Naive thymus-derived CD4-positive, alpha-beta T cell (primary cell): ENCODE data around the gene PCDHA8. TPM values are rescaled to one million over a fixed set of nuclear protein-coding genes. Genes with fewer than 3 reads are reported as not detected.
"Not testable (repeated sequence)": the region's sequence is repeated elsewhere in the genome, so short reads cannot be mapped to it uniquely, and the experiment has no call there.

Experiments
- ATAC-seq: fragments of 150-1000 bp; cut with Tn5 transposase; 2 replicates; pipeline ENCODE4 v1.10.0; 2021; ENCODE audit warnings: mild to moderate bottlenecking, moderate library complexity
- CTCF ChIA-PET: fragments of 350-600 bp; sonication (Branson Sonifier 250); formaldehyde crosslinking; loops from one replicate; lab custom pipeline; 2021; ENCODE audit warnings: antibody characterized with exemption; lab: Charles Lee
- POLR2A ChIA-PET: fragments of 350-600 bp; sonication (Branson Sonifier 250); formaldehyde crosslinking; loops from one replicate; lab custom pipeline; 2021; ENCODE audit warnings: antibody characterized with exemption, inconsistent platforms; lab: Charles Lee
- DNase-seq, 9 donors: peaks; one replicate each; pipeline versions ENCODE4 v3.0.0 to v3.0.0-alpha.2; 2020 to 2022; ENCODE audit warnings: mixed read lengths in 1 of 9
- H3K27ac ChIP-seq: one replicate; pipeline ENCODE4 v1.7.0; 2013; ENCODE audit warnings: mild to moderate bottlenecking, low read depth, low read length, moderate library complexity
- H3K27me3 ChIP-seq, 2 donors: one replicate each; pipeline ENCODE4 v1.7.0; 2013; ENCODE audit warnings: low read length in 2 of 2, mild to moderate bottlenecking in 2 of 2, moderate library complexity in 2 of 2; ENCODE audit not compliant: control insufficient read depth in 2 of 2, insufficient read depth in 2 of 2
- H3K36me3 ChIP-seq, 3 experiments: 1 replicate in 2 of 3; 2 replicates in 1 of 3; pipeline ENCODE4 v1.7.0; 2013; ENCODE audit warnings: low read length in 3 of 3, mild to moderate bottlenecking in 3 of 3, moderate library complexity in 1 of 3; ENCODE audit not compliant: insufficient read depth in 3 of 3, control insufficient read depth in 2 of 3
- H3K4me1 ChIP-seq, 2 donors: one replicate each; pipeline ENCODE4 v1.7.0; 2013; ENCODE audit warnings: low read length in 2 of 2, mild to moderate bottlenecking in 2 of 2, moderate library complexity in 1 of 2; ENCODE audit not compliant: control insufficient read depth in 2 of 2, insufficient read depth in 2 of 2
- H3K4me3 ChIP-seq: 2 replicates; pipeline ENCODE4 v1.7.0; 2013; ENCODE audit warnings: mild to moderate bottlenecking, low read length
- H3K9me3 ChIP-seq, 3 experiments: 1 replicate in 2 of 3; 2 replicates in 1 of 3; pipeline ENCODE4 v1.7.0; 2013; ENCODE audit warnings: low read length in 3 of 3; ENCODE audit not compliant: control insufficient read depth in 2 of 3
- H3K27ac Mint-ChIP-seq, 9 donors: one replicate each; pipeline ENCODE4 v1.8.0; 2020 to 2022; ENCODE audit warnings: mixed read lengths in 9 of 9, mild to moderate bottlenecking in 8 of 9, moderate library complexity in 5 of 9, inconsistent platforms in 2 of 9
- H3K27me3 Mint-ChIP-seq, 5 donors: one replicate each; pipeline ENCODE4 v1.8.0; 2021 to 2022; ENCODE audit warnings: mixed read lengths in 5 of 5, mild to moderate bottlenecking in 1 of 5
- H3K36me3 Mint-ChIP-seq, 5 donors: one replicate each; pipeline ENCODE4 v1.8.0; 2020 to 2022; ENCODE audit warnings: mixed read lengths in 5 of 5, mild to moderate bottlenecking in 3 of 5, inconsistent platforms in 1 of 5
- H3K4me1 Mint-ChIP-seq, 7 donors: one replicate each; pipeline ENCODE4 v1.8.0; 2020 to 2022; ENCODE audit warnings: mixed read lengths in 7 of 7, mild to moderate bottlenecking in 3 of 7, inconsistent platforms in 1 of 7
- H3K4me3 Mint-ChIP-seq, 10 donors: one replicate each; pipeline ENCODE4 v1.8.0; 2020 to 2022; ENCODE audit warnings: mild to moderate bottlenecking in 10 of 10, mixed read lengths in 10 of 10, moderate library complexity in 6 of 10, inconsistent platforms in 2 of 10
- H3K9me3 Mint-ChIP-seq, 11 donors: one replicate each; pipeline ENCODE4 v1.8.0; 2020 to 2022; ENCODE audit warnings: mixed read lengths in 11 of 11, mild to moderate bottlenecking in 4 of 11, inconsistent platforms in 1 of 11, moderate library complexity in 1 of 11
- intact Hi-C, 2 donors: fragments of 100-400 bp; cut with micrococcal nuclease; formaldehyde crosslinking; loops; one replicate each; pipeline ENCODE4 v1.15.1; 2023
- polyA plus RNA-seq, 2 donors: library from polyadenylated mRNA; unstranded; fragments of 300-500 nt; fragmentation: Illumina TruSeq; gene quantifications; one replicate each; pipeline ENCODE4 v1.2.3, GENCODE V29; 2021
- total RNA-seq, 6 experiments: library from RNA in 5 of 6; stranded (reverse) in 5 of 6; gene quantifications; 1 replicate in 5 of 6; 2 replicates in 1 of 6; pipeline ENCODE4 v1.2.3 and lab custom pipeline; 2021 to 2026

Gene PCDHA8
- total and polyA plus RNA-seq, 7 experiments from 2014 or later: not detected

DNA sequence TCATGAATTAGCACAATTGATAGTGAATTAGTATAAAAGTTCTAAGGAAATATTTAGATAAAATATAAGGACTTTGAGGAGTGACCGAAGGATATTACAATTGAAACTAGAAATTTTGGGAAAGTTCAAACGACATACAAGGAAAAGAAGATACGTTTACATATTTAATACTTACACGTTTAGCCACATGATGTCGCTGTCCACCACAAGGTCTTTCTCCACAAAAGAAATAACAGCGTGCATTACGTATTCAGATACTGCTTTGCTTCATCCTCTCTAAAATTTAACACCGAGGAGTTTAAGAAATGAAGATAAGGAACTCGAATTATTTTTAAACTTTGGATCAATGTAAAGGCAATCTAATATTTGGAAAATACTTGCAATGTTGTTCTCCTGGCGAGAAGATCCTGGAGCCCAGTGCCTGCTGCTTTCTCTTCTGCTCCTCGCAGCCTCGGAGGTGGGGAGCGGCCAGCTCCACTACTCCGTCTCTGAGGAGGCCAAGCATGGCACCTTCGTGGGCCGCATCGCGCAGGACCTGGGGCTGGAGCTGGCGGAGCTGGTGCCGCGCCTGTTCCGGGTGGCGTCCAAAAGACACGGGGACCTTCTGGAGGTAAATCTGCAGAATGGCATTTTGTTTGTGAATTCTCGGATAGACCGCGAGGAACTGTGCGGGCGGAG lies 40.0 kb upstream of the PCDHA8 start, which contains the start of gene PCDHA3:
Gene PCDHA3 (plus strand): TSS at position 242 of the 678 bp plus-strand sequence.
- no peaks in the 10 kb centered on the region for H3K4me1 ChIP-seq
- no peak within 1 kb of the TSS for H3K4me3 Mint-ChIP-seq
- DNase-seq: no peak
- intact Hi-C loops: loop anchor here in 1 of 2 donors (5.0 kb wide), 1 partner anchor 51 kb away; no protein-coding TSS in a partner anchor
- peaks cover 0 to 43% (median 4%) of the 10 kb centered on the region in 3 experiments for H3K9me3 ChIP-seq
- no peaks in the 10 kb centered on the region for H3K36me3 ChIP-seq
- no peak for ATAC-seq
- POLR2A ChIA-PET: no interaction called here
- no peaks in the 10 kb centered on the region for H3K27me3 ChIP-seq
- no peak within 1 kb of the TSS for H3K27ac Mint-ChIP-seq
- H3K4me3 ChIP-seq: no peak within 1 kb of the TSS
- H3K27me3 Mint-ChIP-seq: peaks cover 0 to 53% (median 44%) of the 10 kb centered on the region in 5 donors
- H3K36me3 Mint-ChIP-seq: peaks cover 0 to 25% (median 7%) of the 10 kb centered on the region in 5 donors
- H3K27ac ChIP-seq: no peak within 1 kb of the TSS
- H3K4me1 Mint-ChIP-seq: no peaks in the 10 kb centered on the region
- CTCF ChIA-PET: no interaction called here
- H3K9me3 Mint-ChIP-seq: peaks cover 8 to 87% (median 43%) of the 10 kb centered on the region in 11 donors

DNA sequence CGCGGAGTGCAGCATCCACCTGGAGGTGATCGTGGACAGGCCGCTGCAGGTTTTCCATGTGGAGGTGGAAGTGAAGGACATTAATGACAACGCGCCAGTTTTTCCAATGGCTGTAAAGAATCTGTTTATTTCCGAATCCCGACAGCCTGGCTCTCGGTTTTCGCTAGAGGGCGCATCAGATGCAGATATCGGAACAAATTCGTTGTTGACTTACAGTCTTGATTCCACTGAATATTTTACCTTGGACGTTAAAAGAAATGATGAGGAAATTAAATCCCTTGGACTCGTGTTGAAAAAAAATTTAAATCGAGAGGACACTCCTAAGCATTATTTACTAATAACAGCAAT lies 39.5 kb upstream of the PCDHA8 start:
- H3K27me3 Mint-ChIP-seq: peaks cover 0 to 59% (median 46%) of the 10 kb centered on the region in 5 donors
- H3K27me3 ChIP-seq: peaks cover 0 to 2% of the 10 kb centered on the region in 2 donors
- DNase-seq (no peak), ATAC-seq (no peak)
- POLR2A ChIA-PET: no interaction called here
- no peak overlapping the region for H3K27ac Mint-ChIP-seq
- intact Hi-C loops: loop anchor here in 1 of 2 donors (5.0 kb wide), 1 partner anchor 51 kb away; no protein-coding TSS in a partner anchor
- peaks cover 9 to 88% (median 41%) of the 10 kb centered on the region in 11 donors for H3K9me3 Mint-ChIP-seq
- no peaks in the 10 kb centered on the region for H3K4me1 ChIP-seq
- H3K4me3 ChIP-seq: no peak overlapping the region
- H3K36me3 ChIP-seq: no peaks in the 10 kb centered on the region
- peaks cover 0 to 26% (median 7%) of the 10 kb centered on the region in 5 donors for H3K36me3 Mint-ChIP-seq
- CTCF ChIA-PET: no interaction called here
- H3K4me1 Mint-ChIP-seq: no peaks in the 10 kb centered on the region
- H3K9me3 ChIP-seq: peaks cover 0 to 43% (median 4%) of the 10 kb centered on the region in 3 experiments
- no peak overlapping the region for H3K4me3 Mint-ChIP-seq
- no peak overlapping the region for H3K27ac ChIP-seq

DNA sequence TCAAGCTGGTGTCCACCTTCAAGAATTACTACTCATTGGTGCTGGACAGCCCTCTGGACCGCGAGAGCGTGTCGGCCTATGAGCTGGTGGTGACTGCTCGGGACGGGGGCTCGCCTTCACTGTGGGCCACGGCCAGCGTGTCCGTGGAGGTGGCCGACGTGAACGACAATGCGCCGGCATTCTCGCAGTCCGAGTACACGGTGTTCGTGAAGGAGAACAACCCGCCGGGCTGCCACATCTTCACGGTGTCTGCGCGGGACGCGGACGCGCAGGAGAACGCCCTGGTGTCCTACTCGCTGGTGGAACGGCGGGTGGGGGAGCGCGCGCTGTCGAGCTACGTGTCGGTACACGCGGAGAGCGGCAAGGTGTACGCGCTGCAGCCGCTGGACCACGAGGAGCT lies 38.6 kb upstream of the PCDHA8 start:
- CTCF ChIA-PET: interaction anchor here (0.6 kb wide), 1 partner anchor 26 kb away, joined by 3 read pairs; no protein-coding TSS in a partner anchor
- ATAC-seq, H3K4me3 ChIP-seq, POLR2A ChIA-PET, H3K36me3 ChIP-seq, H3K4me1 Mint-ChIP-seq, H3K27me3 ChIP-seq, DNase-seq, H3K27ac Mint-ChIP-seq, H3K27ac ChIP-seq, H3K4me1 ChIP-seq: not testable (repeated sequence)
- H3K27me3 Mint-ChIP-seq: peaks cover 0 to 62% (median 50%) of the 10 kb centered on the region in 5 donors
- H3K9me3 Mint-ChIP-seq: peaks cover 9 to 89% (median 42%) of the 10 kb centered on the region in 11 donors
- peak overlapping the region in 1 of 10 donors; percentile 7 for H3K4me3 Mint-ChIP-seq
- H3K9me3 ChIP-seq: peaks cover 0 to 44% (median 4%) of the 10 kb centered on the region in 3 experiments
- peaks cover 0 to 27% (median 7%) of the 10 kb centered on the region in 5 donors for H3K36me3 Mint-ChIP-seq
- intact Hi-C loops: loop anchor here in 1 of 2 donors (5.0 kb wide), 1 partner anchor 50 kb away; no protein-coding TSS in a partner anchor

DNA sequence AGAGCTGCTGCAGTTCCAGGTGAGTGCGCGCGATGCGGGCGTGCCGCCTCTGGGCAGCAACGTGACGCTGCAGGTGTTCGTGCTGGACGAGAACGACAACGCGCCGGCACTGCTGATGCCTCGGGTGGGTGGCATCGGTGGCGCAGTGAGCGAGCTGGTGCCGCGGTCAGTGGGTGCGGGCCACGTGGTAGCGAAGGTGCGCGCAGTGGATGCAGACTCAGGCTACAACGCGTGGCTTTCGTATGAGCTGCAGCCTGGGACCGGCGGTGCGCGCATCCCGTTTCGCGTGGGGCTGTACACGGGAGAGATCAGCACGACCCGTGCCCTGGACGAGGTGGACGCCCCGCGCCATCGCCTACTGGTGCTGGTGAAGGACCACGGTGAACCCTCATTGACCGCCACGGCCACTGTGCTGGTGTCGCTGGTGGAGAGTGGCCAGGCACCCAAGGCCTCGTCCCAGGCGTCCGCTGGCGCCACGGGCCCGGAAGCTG lies 38.2 kb upstream of the PCDHA8 start:
- Mint-ChIP-seq H3K4me3 (no peak overlapping the region), H3K27me3 (peaks cover 0 to 59% (median 48%) of the 10 kb centered on the region in 5 donors), H3K36me3 (peaks cover 0 to 29% (median 7%) of the 10 kb centered on the region in 5 donors), H3K9me3 (peaks cover 9 to 90% (median 45%) of the 10 kb centered on the region in 11 donors), H3K4me1 (no peaks in the 10 kb centered on the region), H3K27ac (no peak overlapping the region)
- intact Hi-C loops: loop anchor here in 1 of 2 donors (5.0 kb wide), 1 partner anchor 49 kb away; no protein-coding TSS in a partner anchor
- no peak overlapping the region for H3K27ac ChIP-seq
- no peak overlapping the region for H3K4me3 ChIP-seq
- H3K4me1 ChIP-seq: no peaks in the 10 kb centered on the region
- peaks cover 0 to 5% of the 10 kb centered on the region in 2 donors for H3K27me3 ChIP-seq
- CTCF ChIA-PET: interaction anchor here (0.6 kb wide), 1 partner anchor 27 kb away, joined by 3 read pairs; no protein-coding TSS in a partner anchor
- H3K36me3 ChIP-seq: no peaks in the 10 kb centered on the region
- ATAC-seq (no peak), DNase-seq (no peak)
- POLR2A ChIA-PET: no interaction called here
- H3K9me3 ChIP-seq: peaks cover 0 to 49% (median 4%) of the 10 kb centered on the region in 3 experiments

DNA sequence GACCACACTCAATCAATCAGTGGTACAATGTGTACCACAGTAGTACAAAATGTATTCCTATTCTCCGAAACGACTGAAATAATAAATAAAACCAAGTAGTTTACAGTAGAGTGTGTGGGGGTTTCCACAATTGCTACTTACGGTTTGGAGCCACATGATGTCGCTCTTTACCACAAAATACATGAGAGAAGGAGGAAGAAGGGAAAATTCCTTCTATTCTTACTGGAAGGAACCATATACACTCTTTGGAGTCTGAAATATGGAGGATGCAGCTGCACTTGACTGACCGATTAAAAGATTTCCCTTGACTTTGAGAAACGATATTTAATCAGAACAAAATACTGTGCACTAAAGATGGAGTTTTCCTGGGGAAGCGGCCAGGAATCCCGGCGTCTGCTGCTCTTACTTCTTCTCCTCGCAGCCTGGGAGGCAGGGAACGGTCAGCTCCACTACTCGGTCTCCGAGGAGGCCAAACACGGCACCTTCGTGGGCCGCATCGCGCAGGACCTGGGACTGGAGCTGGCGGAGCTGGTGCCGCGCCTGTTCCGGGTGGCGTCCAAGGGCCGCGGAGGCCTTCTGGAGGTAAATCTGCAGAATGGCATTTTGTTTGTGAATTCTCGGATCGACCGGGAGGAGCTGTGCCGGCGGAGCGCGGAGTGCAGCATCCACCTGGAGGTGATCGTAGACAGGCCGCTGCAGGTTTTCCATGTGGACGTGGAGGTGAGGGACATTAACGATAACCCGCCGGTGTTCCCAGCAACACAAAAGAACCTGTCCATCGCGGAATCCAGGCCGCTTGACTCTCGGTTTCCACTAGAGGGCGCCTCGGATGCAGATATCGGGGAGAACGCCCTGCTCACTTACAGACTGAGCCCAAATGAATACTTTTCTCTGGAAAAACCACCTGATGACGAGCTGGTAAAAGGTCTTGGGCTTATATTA lies 33.9 kb upstream of the PCDHA8 start, which contains the start of gene PCDHA4:
Gene PCDHA4 (plus strand): TSS at position 235 of the 942 bp plus-strand sequence.
- Mint-ChIP-seq H3K9me3 (peaks cover 9 to 92% (median 45%) of the 10 kb centered on the region in 11 donors), H3K4me1 (no peaks in the 10 kb centered on the region), H3K36me3 (peaks cover 0 to 26% (median 11%) of the 10 kb centered on the region in 5 donors), H3K27me3 (peaks cover 0 to 58% (median 44%) of the 10 kb centered on the region in 5 donors), H3K27ac (no peak within 1 kb of the TSS), H3K4me3 (peak within 1 kb of the TSS in 1 of 10 donors; percentile 8)
- no peak within 1 kb of the TSS for H3K4me3 ChIP-seq
- CTCF ChIA-PET: no interaction called here
- no peak for DNase-seq
- H3K9me3 ChIP-seq: peaks cover 0 to 53% (median 4%) of the 10 kb centered on the region in 3 experiments
- POLR2A ChIA-PET: no interaction called here
- peaks cover 0 to 5% of the 10 kb centered on the region in 2 donors for H3K27me3 ChIP-seq
- H3K4me1 ChIP-seq: no peaks in the 10 kb centered on the region
- H3K36me3 ChIP-seq: no peaks in the 10 kb centered on the region
- no peak within 1 kb of the TSS for H3K27ac ChIP-seq
- ATAC-seq: no peak
- intact Hi-C loops: no loop called here
